Measurements from ENCODE around the gene ROBO3.

The ROBO3 gene

GRCh38 chr11:124877910-124878758 lies 12.9 kb downstream of the ROBO3 start:
- H3K36me3 ChIP-seq (ENCODE audit: insufficient read depth, low read length): no peaks in the 10 kb centered on the region
- H3K4me3 ChIP-seq (ENCODE audit: low read depth, low read length, poor library complexity, severe bottlenecking): no peak overlapping the region
- H3K9ac ChIP-seq (ENCODE audit: low read length): no peak overlapping the region
- no peaks in the 10 kb centered on the region for H3K79me2 ChIP-seq (ENCODE audit: insufficient read depth, low read length)
- H2AFZ ChIP-seq (ENCODE audit: low read length): no peak overlapping the region
- H3K27me3 ChIP-seq (ENCODE audit: insufficient read depth, low read length): no peaks in the 10 kb centered on the region; the same call in 1 of the 2 replicates
- H4K20me1 ChIP-seq (ENCODE audit: insufficient read depth, low read length): no peaks in the 10 kb centered on the region
- no peak overlapping the region for H3K4me2 ChIP-seq (ENCODE audit: low read length)
- H3F3A ChIP-seq (ENCODE audit: insufficient read depth, low read length): no peaks in the 10 kb centered on the region
- no peaks in the 10 kb centered on the region for H3K9me2 ChIP-seq (ENCODE audit: low read depth, low read length)
- H3K27ac ChIP-seq (ENCODE audit: low read depth, low read length, poor library complexity, severe bottlenecking): no peak overlapping the region
- TF ChIP-seq EZH2 (IDR thresholded peaks at IDR 0.05; ENCODE audit: borderline replicate concordance, low read length) (no peak), CTCF (IDR thresholded peaks at IDR 0.05; ENCODE audit: low read length) (no peak)
- peaks cover 4% of the 10 kb centered on the region for H3K4me1 ChIP-seq (ENCODE audit: insufficient read depth, low read length, severe bottlenecking)
- H3K9me3 ChIP-seq (ENCODE audit: low read length): no peaks in the 10 kb centered on the region

- no peak overlapping the region for H3K4me2 ChIP-seq (ENCODE audit: low read length)
- H3K9me3 ChIP-seq (ENCODE audit: low read length): no peaks in the 10 kb centered on the region
- TF ChIP-seq CTCF (IDR thresholded peaks at IDR 0.05; ENCODE audit: low read length): no peak
- no peak for TF ChIP-seq EZH2 (IDR thresholded peaks at IDR 0.05; ENCODE audit: borderline replicate concordance, low read length)
- H3K4me1 ChIP-seq (ENCODE audit: insufficient read depth, low read length, severe bottlenecking): peaks cover 4% of the 10 kb centered on the region
- H3K36me3 ChIP-seq (ENCODE audit: insufficient read depth, low read length): no peaks in the 10 kb centered on the region
- H3K9ac ChIP-seq (ENCODE audit: low read length): no peak overlapping the region
- no peaks in the 10 kb centered on the region; the same call in 1 of the 2 replicates for H3K27me3 ChIP-seq (ENCODE audit: insufficient read depth, low read length)
- H3K4me3 ChIP-seq (ENCODE audit: low read depth, low read length, poor library complexity, severe bottlenecking): no peak overlapping the region
- no peaks in the 10 kb centered on the region for H3F3A ChIP-seq (ENCODE audit: insufficient read depth, low read length)
- H3K27ac ChIP-seq (ENCODE audit: low read depth, low read length, poor library complexity, severe bottlenecking): no peak overlapping the region
- no peaks in the 10 kb centered on the region for H3K79me2 ChIP-seq (ENCODE audit: insufficient read depth, low read length)
- H3K9me2 ChIP-seq (ENCODE audit: low read depth, low read length): no peaks in the 10 kb centered on the region
- H2AFZ ChIP-seq (ENCODE audit: low read length): no peak overlapping the region
- no peaks in the 10 kb centered on the region for H4K20me1 ChIP-seq (ENCODE audit: insufficient read depth, low read length)
These were observed 13.7 kb downstream of the ROBO3 start for GRCh38 chr11:124878759-124879492.

- Histone ChIP-seq H3K9me3 (ENCODE audit: low read length) (no peaks in the 10 kb centered on the region), H2AFZ (ENCODE audit: low read length) (no peak overlapping the region), H3K27ac (ENCODE audit: low read depth, low read length, poor library complexity, severe bottlenecking) (no peak overlapping the region), H3F3A (ENCODE audit: insufficient read depth, low read length) (no peaks in the 10 kb centered on the region), H3K79me2 (ENCODE audit: insufficient read depth, low read length) (no peaks in the 10 kb centered on the region), H3K36me3 (ENCODE audit: insufficient read depth, low read length) (no peaks in the 10 kb centered on the region), H3K9me2 (ENCODE audit: low read depth, low read length) (no peaks in the 10 kb centered on the region), H3K27me3 (ENCODE audit: insufficient read depth, low read length) (no peaks in the 10 kb centered on the region; the same call in 1 of the 2 replicates), H3K4me2 (ENCODE audit: low read length) (no peak overlapping the region), H3K9ac (ENCODE audit: low read length) (no peak overlapping the region), H4K20me1 (ENCODE audit: insufficient read depth, low read length) (no peaks in the 10 kb centered on the region), H3K4me3 (ENCODE audit: low read depth, low read length, poor library complexity, severe bottlenecking) (no peak overlapping the region), H3K4me1 (ENCODE audit: insufficient read depth, low read length, severe bottlenecking) (peaks cover 4% of the 10 kb centered on the region)
- no peak for TF ChIP-seq EZH2 (IDR thresholded peaks at IDR 0.05; ENCODE audit: borderline replicate concordance, low read length)
- no peak for TF ChIP-seq CTCF (IDR thresholded peaks at IDR 0.05; ENCODE audit: low read length)
These were observed 14.5 kb downstream of the ROBO3 start for GRCh38 chr11:124879493-124880289.

Data from OCI-LY1 (cell line).